Stimulated activated CD4-positive, alpha-beta T cell treated with anti-CD3 and anti-CD28 coated beads, Interleukin-15, amount 100 ng/mL, for 48 hours (primary cell): Measurements from ENCODE around the gene ZFPM1.

ENCODE experiments used
- DNase-seq, 2 donors: peaks; one replicate each; pipeline ENCODE4 v3.0.0-alpha.2; 2020; ENCODE audit warnings: low read depth in 2 of 2

Gene ZFPM1

DNA sequence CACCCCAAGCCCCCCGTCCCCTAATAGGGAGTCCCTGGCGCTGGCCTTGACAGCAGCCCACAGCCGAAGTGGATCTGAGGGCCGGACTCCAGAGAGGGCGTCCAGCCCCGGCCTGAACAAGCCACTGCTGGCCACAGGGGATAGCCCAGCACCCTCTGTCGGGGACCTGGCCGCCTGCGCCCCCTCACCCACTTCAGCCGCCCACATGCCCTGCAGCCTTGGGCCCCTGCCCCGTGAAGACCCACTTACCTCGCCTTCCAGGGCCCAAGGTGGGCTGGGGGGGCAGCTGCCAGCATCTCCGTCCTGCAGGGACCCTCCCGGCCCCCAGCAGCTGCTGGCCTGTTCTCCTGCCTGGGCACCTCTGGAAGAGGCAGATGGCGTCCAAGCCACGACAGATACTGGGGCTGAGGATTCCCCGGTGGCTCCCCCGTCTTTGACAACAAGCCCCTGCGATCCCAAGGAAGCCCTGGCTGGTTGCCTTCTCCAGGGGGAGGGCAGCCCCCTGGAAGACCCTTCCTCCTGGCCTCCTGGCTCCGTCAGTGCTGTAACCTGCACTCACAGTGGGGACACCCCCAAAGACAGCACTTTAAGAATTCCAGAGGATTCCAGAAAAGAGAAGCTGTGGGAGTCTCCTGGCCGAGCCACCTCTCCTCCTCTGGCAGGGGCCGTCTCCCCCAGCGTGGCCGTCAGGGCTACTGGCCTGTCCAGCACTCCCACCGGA is 19.3 kb upstream of the ZFPM1 start:
- DNase-seq: no peak

DNA sequence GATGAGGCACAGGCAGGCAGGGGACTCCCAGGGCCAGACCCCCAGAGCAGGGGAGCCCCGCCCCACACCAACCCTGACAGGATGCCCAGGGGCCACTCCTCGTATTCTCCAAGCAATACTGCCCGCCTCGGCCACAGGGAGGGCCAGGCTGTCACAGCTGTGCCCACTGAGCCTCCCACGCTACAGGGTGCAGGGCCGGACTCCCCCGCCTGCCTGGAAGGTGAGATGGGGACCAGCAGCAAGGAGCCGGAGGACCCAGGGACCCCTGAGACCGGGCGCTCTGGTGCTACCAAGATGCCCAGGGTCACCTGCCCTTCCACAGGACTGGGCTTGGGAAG is 18.8 kb upstream of the ZFPM1 start:
- no peak for DNase-seq

DNA sequence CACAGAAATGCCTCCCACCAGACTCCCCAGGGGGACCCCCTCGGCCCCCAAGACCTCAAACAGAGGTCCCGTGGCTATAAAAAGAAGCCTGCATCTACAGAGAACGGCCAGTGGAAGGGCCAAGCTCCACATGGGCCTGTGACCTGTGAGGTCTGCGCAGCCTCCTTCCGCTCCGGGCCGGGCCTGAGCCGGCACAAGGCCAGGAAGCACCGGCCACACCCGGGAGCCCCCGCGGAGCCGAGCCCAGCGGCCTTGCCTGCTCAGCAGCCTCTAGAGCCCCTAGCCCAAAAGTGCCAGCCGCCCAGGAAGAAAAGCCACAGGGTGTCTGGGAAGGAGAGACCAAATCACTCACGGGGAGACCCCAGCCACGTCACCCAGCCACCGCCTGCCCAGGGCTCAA is 18.3 kb upstream of the ZFPM1 start:
- no peak for DNase-seq

DNA sequence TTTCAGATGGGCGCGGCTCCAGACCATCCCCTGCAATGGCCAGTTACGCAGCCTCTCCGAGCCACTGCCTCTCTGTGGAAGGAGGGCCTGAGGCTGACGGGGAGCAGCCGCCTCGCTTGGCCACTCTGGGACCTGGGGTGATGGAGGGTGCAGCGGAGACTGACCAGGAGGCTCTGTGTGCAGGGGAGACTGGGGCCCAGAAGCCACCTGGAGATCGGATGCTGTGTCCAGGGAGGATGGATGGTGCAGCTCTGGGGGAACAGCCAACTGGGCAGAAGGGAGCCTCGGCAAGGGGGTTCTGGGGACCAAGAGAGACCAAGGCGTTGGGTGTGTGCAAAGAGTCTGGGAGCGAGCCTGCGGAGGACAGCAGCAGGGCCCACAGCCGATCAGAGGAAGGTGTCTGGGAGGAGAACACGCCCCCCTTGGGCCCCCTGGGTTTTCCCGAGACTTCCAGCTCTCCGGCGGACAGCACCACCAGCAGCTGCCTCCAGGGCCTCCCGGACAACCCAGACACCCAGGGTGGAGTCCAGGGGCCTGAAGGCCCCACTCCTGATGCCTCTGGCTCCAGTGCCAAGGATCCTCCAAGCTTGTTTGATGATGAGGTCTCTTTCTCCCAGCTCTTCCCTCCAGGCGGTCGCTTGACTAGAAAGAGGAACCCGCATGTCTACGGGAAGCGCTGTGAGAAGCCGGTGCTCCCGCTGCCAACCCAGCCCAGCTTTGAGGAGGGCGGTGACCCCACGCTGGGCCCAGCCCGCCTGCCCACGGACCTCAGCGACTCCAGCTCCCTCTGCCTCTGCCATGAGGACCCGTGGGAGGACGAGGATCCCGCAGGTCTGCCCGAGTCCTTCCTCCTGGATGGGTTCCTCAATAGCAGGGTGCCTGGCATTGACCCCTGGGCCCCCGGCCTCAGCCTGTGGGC is 17.4 kb upstream of the ZFPM1 start:
- no peak for DNase-seq

DNA sequence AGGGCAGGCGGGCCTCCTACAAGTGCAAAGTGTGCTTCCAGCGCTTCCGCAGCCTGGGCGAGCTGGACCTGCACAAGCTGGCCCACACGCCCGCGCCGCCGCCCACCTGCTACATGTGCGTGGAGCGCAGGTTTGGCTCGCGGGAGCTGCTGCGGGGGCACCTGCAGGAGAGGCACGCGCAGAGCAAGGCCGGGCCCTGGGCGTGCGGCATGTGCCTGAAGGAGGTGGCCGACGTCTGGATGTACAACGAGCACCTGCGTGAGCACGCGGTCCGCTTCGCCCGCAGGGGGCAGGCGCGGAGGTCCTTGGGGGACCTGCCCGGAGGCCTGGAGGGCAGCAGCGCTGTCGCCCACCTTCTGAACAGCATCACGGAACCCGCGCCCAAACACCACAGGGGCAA is 16.3 kb upstream of the ZFPM1 start:
- no peak for DNase-seq

DNA sequence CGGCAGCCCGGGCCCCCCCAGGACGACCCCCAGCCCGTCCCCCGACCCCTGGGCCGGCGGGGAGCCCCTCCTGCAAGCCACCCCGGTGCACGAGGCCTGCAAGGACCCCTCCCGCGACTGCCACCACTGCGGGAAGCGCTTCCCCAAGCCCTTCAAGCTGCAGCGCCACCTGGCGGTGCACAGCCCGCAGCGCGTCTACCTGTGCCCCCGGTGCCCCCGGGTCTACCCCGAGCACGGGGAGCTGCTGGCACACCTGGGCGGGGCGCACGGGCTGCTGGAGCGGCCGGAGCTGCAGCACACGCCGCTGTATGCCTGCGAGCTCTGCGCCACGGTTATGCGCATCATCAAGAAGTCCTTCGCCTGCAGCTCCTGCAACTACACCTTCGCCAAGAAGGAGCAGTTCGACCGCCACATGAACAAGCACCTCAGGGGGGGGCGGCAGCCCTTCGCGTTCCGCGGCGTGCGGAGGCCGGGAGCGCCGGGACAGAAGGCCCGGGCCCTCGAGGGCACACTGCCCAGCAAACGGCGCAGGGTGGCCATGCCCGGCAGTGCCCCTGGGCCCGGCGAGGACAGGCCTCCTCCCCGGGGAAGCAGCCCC is 15.6 kb upstream of the ZFPM1 start:
- DNase-seq: peak in 1 of 2 donors; percentile 46

DNA sequence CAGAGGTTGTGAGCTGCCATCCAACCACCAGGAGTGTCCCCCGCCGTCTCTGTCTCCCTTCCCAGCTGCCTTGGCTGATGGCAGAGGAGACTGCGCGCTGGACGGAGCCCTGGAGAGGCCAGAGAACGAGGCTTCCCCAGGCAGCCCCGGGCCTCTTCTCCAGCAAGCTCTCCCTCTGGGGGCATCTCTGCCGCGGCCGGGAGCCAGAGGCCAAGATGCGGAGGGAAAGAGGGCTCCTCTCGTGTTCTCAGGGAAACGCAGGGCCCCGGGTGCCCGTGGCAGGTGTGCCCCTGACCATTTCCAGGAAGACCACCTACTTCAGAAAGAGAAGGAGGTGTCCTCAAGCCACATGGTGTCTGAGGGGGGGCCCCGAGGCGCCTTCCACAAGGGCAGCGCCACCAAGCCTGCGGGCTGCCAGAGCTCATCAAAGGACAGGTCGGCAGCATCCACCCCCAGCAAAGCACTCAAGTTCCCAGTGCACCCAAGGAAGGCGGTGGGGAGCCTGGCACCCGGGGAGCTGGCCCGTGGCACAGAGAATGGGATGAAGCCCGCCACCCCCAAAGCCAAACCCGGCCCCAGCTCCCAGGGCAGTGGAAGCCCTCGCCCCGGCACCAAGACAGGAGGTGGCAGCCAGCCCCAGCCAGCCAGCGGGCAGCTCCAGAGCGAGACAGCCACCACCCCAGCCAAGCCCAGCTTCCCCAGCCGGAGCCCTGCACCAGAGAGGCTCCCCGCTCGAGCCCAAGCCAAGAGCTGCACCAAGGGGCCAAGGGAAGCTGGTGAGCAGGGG is 14.8 kb upstream of the ZFPM1 start:
- no peak for DNase-seq

DNA sequence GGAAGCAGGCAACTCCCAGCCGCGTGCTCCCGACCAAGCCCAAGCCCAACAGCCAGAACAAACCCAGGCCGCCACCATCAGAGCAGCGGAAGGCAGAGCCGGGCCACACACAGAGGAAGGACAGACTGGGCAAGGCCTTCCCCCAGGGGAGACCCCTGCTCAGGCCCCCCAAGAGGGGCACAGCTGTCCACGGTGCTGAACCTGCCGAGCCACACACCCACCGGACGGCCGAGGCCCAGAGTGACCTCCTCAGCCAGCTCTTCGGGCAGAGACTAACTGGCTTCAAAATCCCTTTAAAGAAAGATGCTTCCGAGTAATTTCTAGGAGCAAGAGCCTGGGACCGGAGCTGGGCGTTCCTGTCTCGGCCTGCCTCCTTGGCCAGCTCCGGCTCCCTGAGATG is 14.1 kb upstream of the ZFPM1 start:
- DNase-seq: no peak

DNA sequence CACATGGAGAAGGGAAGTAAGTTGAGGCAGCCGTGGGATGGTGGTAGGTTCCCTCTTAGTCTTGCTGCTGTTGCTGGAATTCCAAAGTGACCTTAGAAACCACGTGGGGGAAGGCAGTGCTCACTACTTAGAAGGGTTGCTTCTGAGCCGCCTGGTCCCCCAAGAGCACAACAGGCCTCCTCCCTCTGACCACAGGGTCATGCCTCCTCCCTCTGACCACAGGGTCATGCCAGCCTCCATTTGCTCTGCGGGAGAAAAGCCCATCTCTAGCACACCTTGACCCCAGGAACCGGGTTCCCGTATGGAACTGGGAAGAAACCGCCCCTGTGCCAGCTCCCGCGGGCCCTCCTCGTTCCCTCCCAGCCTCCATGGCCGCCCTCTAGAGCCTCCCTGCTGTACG is 13.4 kb upstream of the ZFPM1 start:
- no peak for DNase-seq

DNA sequence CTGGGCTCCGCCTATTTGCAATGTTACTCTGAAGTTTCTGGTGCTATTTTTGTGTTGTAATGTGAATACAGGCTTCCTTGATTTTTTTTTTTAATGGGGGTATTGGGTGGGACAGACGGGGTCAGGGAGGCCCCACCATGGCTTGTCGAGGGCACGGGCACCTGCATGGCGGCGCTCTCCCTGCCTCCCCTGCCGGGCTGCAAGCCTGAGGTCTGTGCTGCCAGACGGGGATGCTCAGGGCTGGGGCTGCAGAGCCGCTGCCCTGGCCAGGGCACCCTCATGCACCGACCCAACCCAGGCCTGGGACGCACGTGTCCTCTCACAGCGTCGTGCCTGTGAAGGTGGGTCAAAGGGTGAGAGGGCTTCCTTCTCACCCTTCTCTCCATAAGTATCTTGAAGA is 13.0 kb upstream of the ZFPM1 start:
- no peak for DNase-seq

DNA sequence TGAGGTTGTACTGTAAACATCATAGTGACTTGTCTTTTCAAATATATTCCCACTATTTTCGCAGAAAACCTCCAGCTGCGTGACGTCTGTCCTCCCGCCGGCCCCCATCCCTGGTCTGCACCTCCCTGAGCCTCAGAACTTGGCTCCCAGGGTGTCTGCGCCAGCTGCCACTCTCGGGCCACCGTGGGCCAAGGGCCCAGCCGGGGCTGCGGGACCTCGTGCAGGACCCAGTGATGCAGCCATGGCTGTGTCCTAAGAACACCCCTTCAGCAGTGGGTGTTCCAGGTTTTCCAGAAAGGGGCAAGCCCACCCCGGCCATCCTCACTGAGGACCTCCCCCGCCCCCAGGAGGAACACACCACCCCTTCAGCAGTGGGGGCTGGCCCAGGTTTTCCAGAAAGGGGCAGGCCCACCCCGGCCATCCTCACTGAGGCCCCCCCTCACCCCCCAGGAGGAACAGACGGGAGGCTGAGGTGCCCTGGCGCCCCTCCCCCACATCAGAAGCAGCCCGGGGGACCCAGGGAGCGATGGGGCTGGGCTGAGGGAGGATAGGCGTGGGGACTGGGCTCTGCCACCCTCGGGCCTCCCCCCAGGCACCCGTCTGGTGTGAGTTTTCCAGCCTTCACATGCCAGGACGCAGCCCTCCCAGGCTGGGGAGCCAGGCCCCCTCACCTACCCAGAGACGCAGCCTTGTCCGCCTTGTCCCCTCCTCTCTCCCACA is 12.2 kb upstream of the ZFPM1 start:
- no peak for DNase-seq

DNA sequence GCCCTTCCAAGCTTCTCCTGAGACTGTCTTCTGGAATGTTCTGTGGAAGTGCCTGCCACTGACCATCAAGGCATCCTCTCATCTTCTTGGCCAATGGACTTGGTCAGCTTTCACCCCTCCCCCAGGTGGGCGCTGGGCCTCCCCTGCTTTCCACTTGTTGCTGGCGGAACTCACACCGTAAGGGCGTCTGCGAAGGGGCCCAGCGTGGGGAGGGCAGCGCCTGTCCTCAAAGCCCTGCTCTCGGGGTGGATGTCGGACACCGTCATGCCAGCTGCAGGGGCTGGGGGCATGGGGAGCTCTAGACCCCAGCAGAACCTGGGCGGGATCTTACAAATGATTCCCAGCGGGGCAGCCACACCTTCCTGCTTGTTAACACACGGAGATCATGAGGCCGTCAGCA is 11.6 kb upstream of the ZFPM1 start:
- no peak for DNase-seq

DNA sequence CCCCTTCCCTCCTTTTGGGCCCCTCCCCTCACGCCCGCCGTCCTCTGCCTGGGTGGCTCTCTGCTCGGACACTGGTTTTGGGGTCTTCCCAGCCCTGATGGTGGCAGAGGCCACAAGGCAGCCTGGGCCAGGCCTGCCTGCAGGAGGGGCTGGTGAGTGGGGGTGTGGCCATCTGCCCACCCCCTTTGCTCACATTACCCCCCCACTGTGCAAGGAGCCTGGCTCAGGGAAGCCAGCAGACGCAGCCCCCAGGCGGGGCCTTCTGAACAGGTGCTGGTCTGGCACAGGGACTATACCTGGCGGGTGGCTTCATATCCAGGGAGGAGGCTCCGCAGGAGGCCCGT is 10.7 kb upstream of the ZFPM1 start:
- no peak for DNase-seq

DNA sequence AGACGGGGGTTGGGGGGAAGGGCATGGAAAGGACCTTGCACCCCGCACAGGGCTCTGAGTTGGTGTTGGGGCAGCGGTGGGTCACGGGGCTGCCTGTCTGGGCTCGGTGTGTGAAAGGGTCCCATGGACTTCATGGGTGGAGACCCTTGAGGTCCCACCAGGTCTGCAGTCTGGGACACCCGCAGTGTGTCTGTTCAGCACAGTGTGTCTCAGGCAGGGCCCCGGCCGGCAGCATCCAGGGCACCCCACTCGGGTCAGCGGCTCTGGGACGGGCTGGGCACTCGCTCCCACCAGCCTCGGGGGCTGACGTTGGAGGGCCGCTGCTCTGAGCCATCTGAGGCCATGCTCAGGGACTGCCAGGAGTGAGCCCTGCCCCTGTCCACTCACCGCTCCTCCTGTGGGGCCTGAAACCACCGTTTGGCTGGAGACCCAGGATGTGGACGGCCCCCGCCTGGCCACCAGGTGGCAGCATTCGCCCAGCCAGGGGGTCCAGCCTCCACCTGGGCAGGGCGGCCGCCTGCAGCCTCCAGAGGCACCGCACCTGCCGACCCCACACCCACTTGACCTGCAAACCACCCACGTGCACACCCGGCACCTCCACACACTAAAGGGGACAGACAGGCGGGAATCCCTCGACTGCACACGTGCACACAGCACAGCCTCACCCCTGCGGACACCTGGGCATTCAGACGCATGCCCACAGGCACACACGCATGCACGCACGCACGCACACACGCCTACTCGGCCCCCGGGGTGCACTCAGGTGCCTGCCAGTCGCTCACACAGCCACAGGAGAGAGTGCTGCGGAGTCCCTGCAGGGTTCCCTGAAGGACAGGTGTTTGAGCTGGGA is 10.1 kb upstream of the ZFPM1 start:
- peak in 1 of 2 donors; percentile 68 for DNase-seq

DNA sequence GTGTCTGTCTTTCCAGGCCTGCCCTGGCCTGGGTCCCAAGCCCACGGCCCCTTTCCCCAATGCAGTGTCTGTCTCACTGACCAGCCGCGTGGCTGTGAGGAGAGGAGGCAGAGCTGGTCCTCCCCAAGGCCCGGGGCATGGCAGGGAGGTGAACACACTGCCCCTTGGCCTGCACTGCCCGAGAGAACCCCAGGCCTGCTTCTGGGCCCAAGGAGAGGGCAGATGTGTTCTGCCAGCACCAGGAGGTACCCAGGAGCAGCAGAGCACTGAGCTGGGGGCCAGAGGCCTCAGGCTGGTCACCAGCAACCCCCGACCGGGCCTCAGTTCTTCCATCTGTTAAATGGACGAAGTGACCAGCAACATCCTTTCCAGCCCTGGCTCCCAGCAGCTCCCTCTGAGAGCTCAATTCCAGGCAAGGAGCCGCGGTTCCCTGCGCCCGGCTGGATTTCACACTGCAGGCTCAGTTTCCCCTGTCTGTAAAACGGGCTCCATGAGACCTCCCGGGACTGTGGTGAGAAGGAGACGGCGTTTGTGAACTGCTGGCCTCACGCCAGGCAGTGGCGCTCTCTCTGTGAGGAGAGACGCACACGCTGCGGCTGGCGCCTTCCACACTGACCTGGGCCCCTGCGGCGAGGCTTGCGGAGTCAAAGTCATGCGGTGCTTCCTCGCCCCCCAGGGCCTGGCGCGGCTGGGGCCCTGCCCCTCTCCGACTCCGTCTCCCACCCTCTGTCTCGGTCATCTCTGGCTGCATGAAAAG is 8.1 kb upstream of the ZFPM1 start:
- DNase-seq: no peak

DNA sequence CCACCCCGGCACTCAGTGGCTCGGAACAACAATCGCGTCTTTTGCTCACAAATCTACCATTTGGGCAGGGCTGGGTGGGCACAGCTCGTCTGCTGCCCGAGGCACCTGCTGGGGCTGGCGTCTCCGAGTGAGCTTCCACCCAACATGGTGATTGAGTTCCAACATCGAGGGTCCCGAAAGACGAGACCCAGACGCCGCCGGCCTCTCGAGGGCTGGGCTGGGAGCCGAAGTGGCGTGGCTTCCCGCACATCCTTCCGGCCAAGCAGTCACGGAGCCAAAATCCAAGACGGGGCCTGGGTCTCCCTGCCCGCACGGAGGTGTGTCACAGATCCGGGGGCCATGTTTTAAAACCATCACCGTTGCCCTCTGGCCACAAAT is 7.5 kb upstream of the ZFPM1 start:
- no peak for DNase-seq

DNA sequence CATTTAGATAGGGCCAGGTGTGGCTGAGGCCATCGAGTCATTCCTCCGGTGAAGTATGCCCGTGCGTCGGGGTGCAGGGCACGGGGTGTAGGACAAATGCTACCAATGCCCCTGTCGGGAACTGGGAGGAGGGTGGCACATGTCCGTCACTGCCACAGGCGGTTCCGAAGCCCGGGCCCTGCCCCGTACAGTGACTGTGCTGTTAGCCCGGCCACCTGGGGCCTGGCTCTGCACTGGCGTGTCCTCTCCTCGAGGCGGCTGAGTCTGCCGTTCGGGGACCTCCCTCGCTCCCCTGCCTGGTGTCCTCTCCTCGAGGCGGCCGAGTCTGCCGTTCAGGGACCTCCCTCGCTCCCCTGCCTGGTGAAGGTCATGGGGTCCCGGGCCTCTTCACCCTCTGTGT is 7.0 kb upstream of the ZFPM1 start:
- DNase-seq: no peak

DNA sequence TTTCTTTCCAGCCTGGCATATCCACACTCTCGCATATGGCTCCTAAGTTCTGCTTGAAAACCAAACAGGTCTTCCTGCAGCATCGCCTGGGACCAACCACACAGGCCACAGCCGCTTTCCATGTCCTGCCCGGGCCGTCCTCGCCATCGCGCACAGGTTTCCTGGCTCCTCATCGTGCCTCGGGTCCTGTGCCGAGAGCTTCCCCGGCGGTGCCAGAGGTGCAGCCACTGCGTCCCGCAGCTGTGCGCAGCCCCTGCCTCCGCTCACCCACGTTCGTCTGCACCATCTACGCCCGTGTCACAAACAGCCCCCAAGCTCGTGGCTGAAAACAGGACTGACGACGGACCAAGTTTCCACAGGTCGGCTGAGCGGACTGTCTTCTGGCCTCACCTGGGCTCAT is 6.3 kb upstream of the ZFPM1 start:
- DNase-seq: no peak

DNA sequence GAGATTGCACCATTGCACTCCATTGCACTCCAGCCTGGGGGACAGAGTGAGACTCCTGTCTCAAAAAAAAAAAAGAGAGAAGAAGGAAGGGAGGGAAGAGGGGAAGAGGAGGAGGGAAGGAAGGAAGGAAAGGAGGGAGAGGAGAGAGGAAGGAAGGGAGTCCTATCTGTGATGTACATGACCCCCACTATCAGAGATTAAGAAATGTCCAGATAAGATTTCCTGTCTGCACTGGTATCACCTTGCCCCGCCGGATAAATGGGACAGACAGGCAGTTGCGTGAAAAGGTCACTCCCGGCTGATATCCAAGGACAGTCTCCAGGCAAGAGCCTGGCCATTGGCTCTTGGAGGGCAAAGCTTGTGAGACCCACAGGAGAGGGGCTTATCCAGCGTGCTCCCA is 5.2 kb upstream of the ZFPM1 start:
- no peak for DNase-seq
